HUES64 (cell line): ENCODE results near the gene NCAM2.

Experiments
- H3K27ac ChIP-seq: 2 replicates; pipeline ENCODE4 v1.7.0; 2013; ENCODE audit warnings: low read depth, low read length, inconsistent platforms
- H3K27me3 ChIP-seq: 2 replicates; pipeline ENCODE4 v1.6.1; 2013; ENCODE audit warnings: mild to moderate bottlenecking, low read length; ENCODE audit not compliant: insufficient read depth
- H3K36me3 ChIP-seq: 2 replicates; pipeline ENCODE4 v1.6.1; 2013; ENCODE audit warnings: mild to moderate bottlenecking, low read length; ENCODE audit not compliant: insufficient read depth
- H3K4me1 ChIP-seq: 2 replicates; pipeline ENCODE4 v1.6.1; 2013; ENCODE audit warnings: mild to moderate bottlenecking, low read length, moderate library complexity; ENCODE audit not compliant: insufficient read depth
- H3K4me3 ChIP-seq: 2 replicates; pipeline ENCODE4 v1.5.1; 2013; ENCODE audit warnings: mild to moderate bottlenecking, low read length, moderate library complexity
- H3K9ac ChIP-seq: 2 replicates; pipeline ENCODE4 v1.6.1; 2013; ENCODE audit warnings: mild to moderate bottlenecking, low read depth, low read length
- H3K9me3 ChIP-seq: 2 replicates; pipeline ENCODE4 v1.6.1; 2013; ENCODE audit warnings: low read depth, low read length; ENCODE audit not compliant: insufficient read depth
- WGBS: fragments of 150-250, 120-280 bp; methylation state at CpG from one replicate; pipeline ENCODE4 v1.1.7; 2013; ENCODE audit warnings: missing lambda C conversion rate; 5-methylcytosine and 5-hydroxymethylcytosine counted together

NCAM2 gene

GRCh38 chr21:21196848-21197247 is 198.6 kb downstream of the NCAM2 start:
- Histone ChIP-seq H3K9me3 (no peaks in the 10 kb centered on the region), H3K27me3 (no peaks in the 10 kb centered on the region), H3K27ac (no peak overlapping the region), H3K36me3 (no peaks in the 10 kb centered on the region), H3K9ac (no peak overlapping the region), H3K4me1 (no peaks in the 10 kb centered on the region), H3K4me3 (no peak overlapping the region)
- 95% methylated on average over 11 of the region's 11 CpGs for WGBS

- no peaks in the 10 kb centered on the region for H3K4me1 ChIP-seq
- no peak overlapping the region for H3K4me3 ChIP-seq
- no peaks in the 10 kb centered on the region for H3K36me3 ChIP-seq
- no peaks in the 10 kb centered on the region for H3K27me3 ChIP-seq
- H3K9ac ChIP-seq: no peak overlapping the region
- H3K27ac ChIP-seq: no peak overlapping the region
- no peaks in the 10 kb centered on the region for H3K9me3 ChIP-seq
- WGBS: 93% methylated on average over 6 of the region's 7 CpGs
These were observed 201.3 kb downstream of the NCAM2 start for GRCh38 chr21:21199342-21200102.

GRCh38 chr21:21200103-21200938 is 202.1 kb downstream of the NCAM2 start:
- Histone ChIP-seq H3K36me3 (no peaks in the 10 kb centered on the region), H3K4me1 (no peaks in the 10 kb centered on the region), H3K27me3 (no peaks in the 10 kb centered on the region), H3K9ac (no peak overlapping the region), H3K27ac (no peak overlapping the region), H3K4me3 (no peak overlapping the region), H3K9me3 (no peaks in the 10 kb centered on the region)
- WGBS: 84% methylated on average over 4 of the region's 6 CpGs

GRCh38 chr21:21200939-21201615 is 202.9 kb downstream of the NCAM2 start:
- H3K4me3 ChIP-seq: no peak overlapping the region
- no peaks in the 10 kb centered on the region for H3K9me3 ChIP-seq
- 71% methylated on average over 4 of the region's 5 CpGs for WGBS
- no peak overlapping the region for H3K27ac ChIP-seq
- no peak overlapping the region for H3K9ac ChIP-seq
- H3K4me1 ChIP-seq: no peaks in the 10 kb centered on the region
- H3K27me3 ChIP-seq: no peaks in the 10 kb centered on the region
- no peaks in the 10 kb centered on the region for H3K36me3 ChIP-seq

GRCh38 chr21:21203822-21204339 is 205.7 kb downstream of the NCAM2 start:
- H3K27ac ChIP-seq: no peak overlapping the region
- no peaks in the 10 kb centered on the region for H3K27me3 ChIP-seq
- no peaks in the 10 kb centered on the region for H3K36me3 ChIP-seq
- 92% methylated on average over 1 of the region's 1 CpG for WGBS
- H3K4me3 ChIP-seq: no peak overlapping the region
- H3K4me1 ChIP-seq: no peaks in the 10 kb centered on the region
- no peak overlapping the region for H3K9ac ChIP-seq
- no peaks in the 10 kb centered on the region for H3K9me3 ChIP-seq

- no peaks in the 10 kb centered on the region for H3K27me3 ChIP-seq
- H3K9me3 ChIP-seq: no peaks in the 10 kb centered on the region
- H3K4me1 ChIP-seq: no peaks in the 10 kb centered on the region
- H3K4me3 ChIP-seq: no peak overlapping the region
- H3K36me3 ChIP-seq: no peaks in the 10 kb centered on the region
- H3K9ac ChIP-seq: no peak overlapping the region
- WGBS: 100% methylated on average over 3 of the region's 5 CpGs
- no peak overlapping the region for H3K27ac ChIP-seq
These were observed 206.3 kb downstream of the NCAM2 start for GRCh38 chr21:21204366-21204996.

- 96% methylated on average over 1 of the region's 1 CpG for WGBS
- Histone ChIP-seq H3K9me3 (no peaks in the 10 kb centered on the region), H3K27ac (no peak overlapping the region), H3K4me1 (no peaks in the 10 kb centered on the region), H3K9ac (no peak overlapping the region), H3K4me3 (no peak overlapping the region), H3K27me3 (no peaks in the 10 kb centered on the region), H3K36me3 (no peaks in the 10 kb centered on the region)
These were observed 207.4 kb downstream of the NCAM2 start for GRCh38 chr21:21205604-21206003.

GRCh38 chr21:21210552-21210951 is 212.3 kb downstream of the NCAM2 start:
- Histone ChIP-seq H3K4me3 (no peak overlapping the region), H3K27ac (no peak overlapping the region), H3K4me1 (no peaks in the 10 kb centered on the region), H3K9me3 (no peaks in the 10 kb centered on the region), H3K27me3 (no peaks in the 10 kb centered on the region), H3K9ac (no peak overlapping the region), H3K36me3 (no peaks in the 10 kb centered on the region)
- 91% methylated on average over 2 of the region's 2 CpGs for WGBS

- WGBS: 71% methylated on average over 1 of the region's 1 CpG
- Histone ChIP-seq H3K27me3 (no peaks in the 10 kb centered on the region), H3K4me1 (no peaks in the 10 kb centered on the region)
These were observed 215.1 kb downstream of the NCAM2 start for GRCh38 chr21:21213297-21213696.

GRCh38 chr21:21216047-21216446 is 217.8 kb downstream of the NCAM2 start:
- no peaks in the 10 kb centered on the region for H3K4me1 ChIP-seq
- H3K27me3 ChIP-seq: no peaks in the 10 kb centered on the region
- 77% methylated on average over 2 of the region's 2 CpGs for WGBS
- H3K9me3 ChIP-seq: no peaks in the 10 kb centered on the region
- H3K27ac ChIP-seq: no peak overlapping the region
- no peak overlapping the region for H3K4me3 ChIP-seq
- no peak overlapping the region for H3K9ac ChIP-seq
- H3K36me3 ChIP-seq: no peaks in the 10 kb centered on the region

More at GRCh38 chr21:21213297-21213696, 215.1 kb downstream of the NCAM2 start:
- no peak overlapping the region for H3K4me3 ChIP-seq
- no peak overlapping the region for H3K9ac ChIP-seq
- H3K36me3 ChIP-seq: no peaks in the 10 kb centered on the region
- H3K9me3 ChIP-seq: no peaks in the 10 kb centered on the region
- H3K27ac ChIP-seq: no peak overlapping the region
